Trophoblast cell (in vitro differentiated cells and primary cell): ENCODE measurements around the gene FAM241B.

ENCODE experiments used
- DNase-seq, 2 donors: peaks; one replicate each; pipeline ENCODE4 v3.0.0-alpha.2; 2016
- H2AFZ ChIP-seq: 2 replicates; pipeline ENCODE4 v1.6.1; 2013; ENCODE audit warnings: low read length, moderate library complexity, mild to moderate bottlenecking; ENCODE audit not compliant: insufficient read depth, poor library complexity
- H2AK5ac ChIP-seq: 2 replicates; pipeline ENCODE4 v1.6.1; 2013; ENCODE audit warnings: mild to moderate bottlenecking, low read length
- H2BK120ac ChIP-seq: 2 replicates; pipeline ENCODE4 v1.6.1; 2013; ENCODE audit warnings: low read length, mild to moderate bottlenecking, moderate library complexity; ENCODE audit not compliant: insufficient read depth, poor library complexity
- H2BK12ac ChIP-seq: 2 replicates; pipeline ENCODE4 v1.6.1; 2013; ENCODE audit warnings: mild to moderate bottlenecking, low read length, moderate library complexity
- H2BK5ac ChIP-seq: 2 replicates; pipeline ENCODE4 v1.6.1; 2013; ENCODE audit warnings: low read length, low read depth, moderate library complexity, mild to moderate bottlenecking; ENCODE audit not compliant: poor library complexity
- H3K14ac ChIP-seq: 2 replicates; pipeline ENCODE4 v1.6.1; 2013; ENCODE audit warnings: mild to moderate bottlenecking, low read length
- H3K18ac ChIP-seq: 2 replicates; pipeline ENCODE4 v1.6.1; 2013; ENCODE audit warnings: mild to moderate bottlenecking, low read length
- H3K23ac ChIP-seq: 2 replicates; pipeline ENCODE4 v1.6.1; 2013; ENCODE audit warnings: low read length
- H3K27ac ChIP-seq: 2 replicates; pipeline ENCODE4 v1.5.1; 2013; ENCODE audit warnings: low read depth, mild to moderate bottlenecking, inconsistent platforms, low read length, moderate library complexity
- H3K27me3 ChIP-seq: 2 replicates; pipeline ENCODE4 v1.6.1; 2013; ENCODE audit warnings: inconsistent platforms, mild to moderate bottlenecking, low read length, moderate library complexity; ENCODE audit not compliant: insufficient read depth
- H3K36me3 ChIP-seq, 2 experiments: 1 replicate in 1 of 2; 2 replicates in 1 of 2; pipeline ENCODE4 v1.6.1; 2013; ENCODE audit warnings: low read length in 2 of 2, mild to moderate bottlenecking in 2 of 2, moderate library complexity in 1 of 2; ENCODE audit not compliant: insufficient read depth in 2 of 2, control insufficient read depth in 1 of 2
- H3K4ac ChIP-seq: 2 replicates; pipeline ENCODE4 v1.6.1; 2013; ENCODE audit warnings: low read depth, mild to moderate bottlenecking, low read length, moderate library complexity
- H3K4me1 ChIP-seq, 2 experiments: 1 replicate in 1 of 2; 2 replicates in 1 of 2; pipeline ENCODE4 v1.6.1; 2013; ENCODE audit warnings: low read length in 2 of 2, mild to moderate bottlenecking in 2 of 2, moderate library complexity in 1 of 2; ENCODE audit not compliant: insufficient read depth in 2 of 2, control insufficient read depth in 1 of 2
- H3K4me2 ChIP-seq: 2 replicates; pipeline ENCODE4 v1.6.1; 2013; ENCODE audit warnings: inconsistent platforms, mild to moderate bottlenecking, low read length, moderate library complexity
- H3K4me3 ChIP-seq: 2 replicates; pipeline ENCODE4 v1.5.1; 2013; ENCODE audit warnings: mild to moderate bottlenecking, low read depth, low read length, inconsistent platforms
- H3K79me1 ChIP-seq: one replicate; pipeline ENCODE4 v1.6.1; 2013; ENCODE audit warnings: low read length
- H3K79me2 ChIP-seq: 2 replicates; pipeline ENCODE4 v1.6.1; 2013; ENCODE audit warnings: low read length, mild to moderate bottlenecking; ENCODE audit not compliant: control insufficient read depth, insufficient read depth, poor library complexity
- H3K9ac ChIP-seq: 2 replicates; pipeline ENCODE4 v1.6.1; 2013; ENCODE audit warnings: mild to moderate bottlenecking, low read length
- H3K9me3 ChIP-seq: 2 replicates; pipeline ENCODE4 v1.6.1; 2013; ENCODE audit warnings: low read depth, mild to moderate bottlenecking, control low read depth, inconsistent platforms, low read length; ENCODE audit not compliant: insufficient read depth
- H4K12ac ChIP-seq: 2 replicates; pipeline ENCODE4 v1.6.1; 2013; ENCODE audit warnings: low read depth, mild to moderate bottlenecking, low read length, moderate library complexity
- H4K8ac ChIP-seq: 2 replicates; pipeline ENCODE4 v1.6.1; 2013; ENCODE audit warnings: low read depth, mild to moderate bottlenecking, low read length, moderate library complexity
- H4K91ac ChIP-seq: one replicate; pipeline ENCODE4 v1.6.1; 2013; ENCODE audit warnings: low read depth, mild to moderate bottlenecking, low read length, moderate library complexity
- WGBS: extraction: QIAGEN DNeasy Blood & Tissue Kit; methylation state at CpG from one replicate; pipeline ENCODE4 v1.1.7; 2013; ENCODE audit warnings: missing lambda C conversion rate; ENCODE audit not compliant: insufficient read length, insufficient coverage; ENCODE audit errors: extremely low coverage; 5-methylcytosine and 5-hydroxymethylcytosine counted together

The FAM241B gene

DNA sequence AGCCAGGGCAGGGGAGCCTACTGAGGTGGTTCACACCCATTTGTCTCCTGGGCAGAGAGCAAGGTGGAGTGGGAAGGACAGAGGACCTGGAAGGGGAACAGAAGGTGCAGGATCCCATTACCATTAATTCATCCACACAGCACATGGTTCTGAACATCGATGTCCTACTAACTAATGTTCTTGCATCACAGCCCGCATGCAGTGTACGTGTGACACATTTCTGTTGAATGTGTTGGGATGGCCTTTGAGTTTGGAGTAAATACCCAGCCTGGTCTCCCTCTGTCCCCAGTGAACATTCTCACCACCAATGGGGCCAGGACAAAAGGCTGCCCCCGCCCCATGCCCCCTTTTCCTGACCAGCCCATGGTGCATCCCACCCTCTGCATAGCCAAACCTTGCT lies 46.3 kb downstream of the FAM241B start:
- no peaks in the 10 kb centered on the region for H3K79me2 ChIP-seq
- H2BK5ac ChIP-seq: no peak overlapping the region
- no peak overlapping the region for H3K27ac ChIP-seq
- no peaks in the 10 kb centered on the region for H3K36me3 ChIP-seq
- H2BK120ac ChIP-seq: no peak overlapping the region
- no peak overlapping the region for H2AK5ac ChIP-seq
- H4K12ac ChIP-seq: no peak overlapping the region
- peaks cover 3% of the 10 kb centered on the region for H3K9me3 ChIP-seq
- no peak overlapping the region for H3K14ac ChIP-seq
- H3K23ac ChIP-seq: no peak overlapping the region
- no peak overlapping the region for H4K8ac ChIP-seq
- WGBS: no CpG with 5 or more reads among the region's 4 CpGs
- H3K9ac ChIP-seq: no peak overlapping the region
- H3K4me1 ChIP-seq: no peaks in the 10 kb centered on the region
- no peak overlapping the region for H2AFZ ChIP-seq
- peak; percentile 72 to 90 for DNase-seq
- H3K79me1 ChIP-seq: no peaks in the 10 kb centered on the region
- H2BK12ac ChIP-seq: no peak overlapping the region
- H3K18ac ChIP-seq: no peak overlapping the region
- no peak overlapping the region for H4K91ac ChIP-seq
- H3K4me3 ChIP-seq: no peak overlapping the region
- no peaks in the 10 kb centered on the region for H3K27me3 ChIP-seq
- H3K4me2 ChIP-seq: no peak overlapping the region
- no peak overlapping the region for H3K4ac ChIP-seq

DNA sequence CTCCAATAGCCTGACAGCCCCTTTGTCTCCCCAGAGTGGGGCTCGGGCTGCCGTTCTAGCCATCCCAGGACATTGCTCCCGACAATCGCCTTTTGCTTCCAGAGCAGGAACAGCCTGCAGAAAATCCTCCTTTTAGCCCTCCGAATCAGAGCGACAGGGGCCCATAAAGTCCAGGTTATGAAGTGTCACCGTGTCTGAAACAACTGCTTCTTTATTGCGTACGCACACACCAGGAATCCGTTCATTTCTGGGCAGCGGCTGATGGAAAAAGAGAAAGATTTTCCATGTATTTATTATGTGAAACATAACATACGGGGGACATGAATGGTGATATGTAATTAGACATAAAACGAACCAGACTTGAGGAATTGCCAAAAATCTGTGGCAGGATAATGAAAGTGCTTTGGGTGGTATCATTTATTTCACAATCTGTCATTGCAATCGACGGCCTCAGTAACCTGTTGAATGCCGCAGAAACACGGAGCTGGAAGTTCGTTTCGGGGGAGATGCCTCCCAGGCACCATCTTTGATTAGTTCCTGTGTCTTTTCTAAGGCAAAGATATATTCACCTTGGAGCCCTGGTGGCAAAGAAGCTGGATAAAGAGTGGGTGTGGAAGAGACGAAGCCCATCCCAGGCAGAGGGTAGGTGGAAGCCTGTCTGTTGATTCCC lies 48.1 kb downstream of the FAM241B start:
- no peaks in the 10 kb centered on the region for H3K27me3 ChIP-seq
- no peak overlapping the region for H3K4me3 ChIP-seq
- H3K14ac ChIP-seq: no peak overlapping the region
- no peaks in the 10 kb centered on the region for H3K79me2 ChIP-seq
- H2BK5ac ChIP-seq: no peak overlapping the region
- H3K36me3 ChIP-seq: no peaks in the 10 kb centered on the region
- no CpG with 5 or more reads among the region's 20 CpGs for WGBS
- no peak for DNase-seq
- H4K91ac ChIP-seq: no peak overlapping the region
- no peak overlapping the region for H2BK12ac ChIP-seq
- H3K4me1 ChIP-seq: no peaks in the 10 kb centered on the region
- no peak overlapping the region for H3K4me2 ChIP-seq
- H4K8ac ChIP-seq: no peak overlapping the region
- H2AFZ ChIP-seq: no peak overlapping the region
- H3K4ac ChIP-seq: no peak overlapping the region
- no peak overlapping the region for H2AK5ac ChIP-seq
- H3K9me3 ChIP-seq: peaks cover 3% of the 10 kb centered on the region
- H3K79me1 ChIP-seq: no peaks in the 10 kb centered on the region
- no peak overlapping the region for H4K12ac ChIP-seq
- no peak overlapping the region for H2BK120ac ChIP-seq
- H3K18ac ChIP-seq: no peak overlapping the region
- H3K23ac ChIP-seq: no peak overlapping the region
- no peak overlapping the region for H3K9ac ChIP-seq
- H3K27ac ChIP-seq: no peak overlapping the region

DNA sequence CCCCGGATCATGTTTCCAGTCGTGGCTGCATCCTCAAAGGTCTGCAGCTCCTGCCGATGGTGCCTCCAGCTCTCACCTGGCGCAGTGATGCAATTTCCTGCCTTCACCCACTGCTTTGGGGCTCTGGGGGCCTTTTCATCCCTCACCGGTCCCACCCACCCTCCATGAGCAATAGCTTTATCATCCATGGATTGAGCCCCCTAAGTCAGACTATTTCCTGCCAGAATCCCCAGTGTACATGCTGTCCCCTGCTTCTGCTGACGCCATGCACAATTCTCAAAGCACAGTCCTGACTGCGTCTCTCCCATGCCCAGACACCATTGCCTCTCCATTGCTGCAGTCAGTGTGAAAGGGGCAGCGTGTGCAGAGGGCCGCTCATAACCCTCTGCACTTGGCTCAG lies 49.7 kb downstream of the FAM241B start:
- Histone ChIP-seq H3K79me1 (no peaks in the 10 kb centered on the region), H3K4me3 (no peak overlapping the region), H2AK5ac (no peak overlapping the region), H3K18ac (no peak overlapping the region), H3K9ac (no peak overlapping the region), H4K12ac (no peak overlapping the region), H3K4ac (no peak overlapping the region), H3K9me3 (peaks cover 2% of the 10 kb centered on the region), H3K27me3 (no peaks in the 10 kb centered on the region), H4K8ac (no peak overlapping the region), H4K91ac (no peak overlapping the region), H3K36me3 (no peaks in the 10 kb centered on the region), H2AFZ (no peak overlapping the region), H3K4me2 (no peak overlapping the region), H2BK120ac (no peak overlapping the region), H3K27ac (no peak overlapping the region), H3K79me2 (no peaks in the 10 kb centered on the region), H3K23ac (no peak overlapping the region), H2BK12ac (no peak overlapping the region), H3K4me1 (peaks cover 1 to 3% of the 10 kb centered on the region in 2 experiments), H2BK5ac (no peak overlapping the region), H3K14ac (no peak overlapping the region)
- no CpG with 5 or more reads among the region's 9 CpGs for WGBS
- DNase-seq: no peak

DNA sequence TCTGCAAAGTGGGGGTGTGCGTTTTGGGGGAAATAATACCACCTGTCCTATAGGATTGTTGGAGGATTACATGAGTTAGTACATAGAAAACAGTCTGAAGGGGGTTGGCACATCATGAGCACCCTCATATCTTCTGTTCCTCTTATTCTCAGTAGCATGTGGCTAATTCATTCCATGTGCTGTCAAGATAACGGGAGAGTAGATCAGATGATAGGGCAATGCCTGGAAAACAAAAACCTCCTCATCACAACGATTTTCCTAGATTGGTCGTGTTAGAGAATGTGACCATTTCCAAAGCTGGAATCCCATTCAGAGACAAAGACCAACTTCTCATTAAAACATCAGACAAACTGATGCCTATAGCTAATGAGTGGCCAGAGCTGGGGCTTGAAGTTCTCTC lies 50.6 kb downstream of the FAM241B start:
- Histone ChIP-seq H3K4me2 (no peak overlapping the region), H3K4me3 (no peak overlapping the region), H3K27ac (no peak overlapping the region), H3K14ac (no peak overlapping the region), H3K4ac (no peak overlapping the region), H3K79me2 (no peaks in the 10 kb centered on the region), H4K91ac (no peak overlapping the region), H2BK5ac (no peak overlapping the region), H2AK5ac (no peak overlapping the region), H2BK120ac (no peak overlapping the region), H4K12ac (no peak overlapping the region), H3K9me3 (peaks cover 1% of the 10 kb centered on the region), H2BK12ac (no peak overlapping the region), H3K27me3 (no peaks in the 10 kb centered on the region), H3K23ac (no peak overlapping the region), H3K18ac (no peak overlapping the region), H2AFZ (no peak overlapping the region), H3K4me1 (peaks cover 4 to 7% of the 10 kb centered on the region in 2 experiments), H4K8ac (no peak overlapping the region), H3K79me1 (peaks cover 1% of the 10 kb centered on the region), H3K9ac (no peak overlapping the region), H3K36me3 (no peaks in the 10 kb centered on the region)
- DNase-seq: no peak
- WGBS: no CpG with 5 or more reads among the region's 4 CpGs
